ENCODE data around the gene UGT2B7.

GRCh38 chr4:69054578-69055200, 41.6 kb upstream of the UGT2B7 start:
- no peak for TF ChIP-seq CTCF (IDR thresholded peaks at IDR 0.05)
- no peak for TF ChIP-seq POLR2A (IDR thresholded peaks at IDR 0.05)
